Mammary epithelial cell (primary cell): Measurements from ENCODE around the gene EVC.

ENCODE experiments used
- CTCF ChIP-seq, 2 donors: IDR thresholded peaks in 1 of 2; conservative IDR thresholded peaks in 1 of 2; 2 replicates each; pipeline ENCODE4 v1.5.1; 2011 to 2012; ENCODE audit warnings: inconsistent platforms in 2 of 2, low read length in 2 of 2, mild to moderate bottlenecking in 2 of 2, control low read depth in 1 of 2, low read depth in 1 of 2; ENCODE audit not compliant: insufficient read depth in 1 of 2; ENCODE audit errors: extremely low read depth in 1 of 2
- EZH2 ChIP-seq: IDR thresholded peaks from 2 replicates; pipeline ENCODE4 v1.6.1; 2012; ENCODE audit warnings: low read length, inconsistent platforms, borderline replicate concordance

- TF ChIP-seq CTCF (conservative IDR thresholded peaks at IDR 0.05 in 1 of 2, IDR thresholded peaks at IDR 0.05 in 1 of 2; ENCODE audit: extremely low read depth in 1 of 2, insufficient read depth in 1 of 2, low read depth in 1 of 2, low read length in 2 of 2) (no peak), EZH2 (no peak)
Observed at GRCh38 chr4:5788144-5788543, 77.1 kb downstream of the EVC start.
